GM18867 (cell line): ENCODE measurements around the gene MRPL19.

Source experiments
- ATAC-seq: cut with Tn5 transposase; IDR thresholded peaks from one replicate; pipeline ENCODE4 v1.9.1; 2021; ENCODE audit warnings: mild to moderate bottlenecking, moderate library complexity; ENCODE audit not compliant: unreplicated experiment

MRPL19 gene

DNA sequence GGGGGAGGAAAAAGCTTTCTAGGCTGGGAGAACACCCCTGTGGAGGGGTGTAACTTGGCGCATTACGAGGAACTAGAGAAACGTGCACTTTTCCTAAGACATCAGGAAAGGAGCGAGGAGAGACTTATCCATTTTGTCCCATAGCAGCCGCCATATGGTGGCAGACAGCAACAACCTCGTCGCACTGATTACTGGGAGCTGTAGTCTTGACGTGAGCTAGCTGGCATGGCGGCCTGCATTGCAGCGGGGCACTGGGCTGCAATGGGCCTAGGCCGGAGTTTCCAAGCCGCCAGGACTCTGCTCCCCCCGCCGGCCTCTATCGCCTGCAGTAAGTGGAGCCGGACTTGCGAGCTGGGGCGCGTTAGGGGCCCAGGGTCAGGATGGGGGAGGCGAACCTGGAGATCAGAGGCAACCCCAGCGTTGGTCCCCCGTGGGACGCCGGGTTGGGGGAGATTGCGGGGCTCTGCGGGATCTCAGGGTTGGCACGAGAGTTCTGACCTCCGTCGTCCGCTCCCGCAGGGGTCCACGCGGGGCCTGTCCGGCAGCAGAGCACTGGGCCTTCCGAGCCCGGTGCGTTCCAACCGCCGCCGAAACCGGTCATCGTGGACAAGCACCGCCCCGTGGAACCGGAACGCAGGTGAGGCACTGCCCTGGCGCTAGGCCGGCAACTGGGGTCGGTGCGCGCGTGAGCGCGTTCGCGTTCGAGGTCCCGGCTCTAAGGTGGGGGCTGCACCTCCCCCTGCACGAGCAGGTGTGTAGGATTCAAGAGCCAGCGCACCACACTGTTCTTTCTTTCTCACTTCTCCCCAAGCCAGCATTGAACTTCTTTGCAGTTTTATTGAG, at the start of gene MRPL19:
Gene MRPL19, plus strand, starts transcription at position 201 of the 843 bp plus-strand sequence. Its CDS starts 25 bp downstream, at position 226.
- peak; percentile 95 for ATAC-seq

DNA sequence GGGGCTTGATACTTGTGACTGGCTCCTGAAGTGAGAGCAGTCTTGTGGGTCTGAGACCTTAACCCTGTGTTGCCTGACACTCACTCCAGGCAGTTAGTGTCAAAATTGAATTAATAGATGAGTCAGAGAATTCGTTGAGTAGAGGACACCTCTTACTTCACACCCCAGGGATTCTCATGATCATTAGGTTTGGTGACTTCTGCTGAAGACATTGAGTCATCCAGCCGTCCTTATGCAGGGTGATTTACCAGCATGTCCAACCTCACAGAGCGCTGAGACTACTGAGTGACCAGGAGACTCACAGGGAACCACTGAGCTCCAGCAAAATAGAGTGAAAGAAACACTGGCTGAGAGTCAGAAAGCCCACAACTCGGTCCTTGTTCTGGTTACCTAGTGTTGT, 49.8 kb upstream of the MRPL19 start:
- ATAC-seq: no peak

DNA sequence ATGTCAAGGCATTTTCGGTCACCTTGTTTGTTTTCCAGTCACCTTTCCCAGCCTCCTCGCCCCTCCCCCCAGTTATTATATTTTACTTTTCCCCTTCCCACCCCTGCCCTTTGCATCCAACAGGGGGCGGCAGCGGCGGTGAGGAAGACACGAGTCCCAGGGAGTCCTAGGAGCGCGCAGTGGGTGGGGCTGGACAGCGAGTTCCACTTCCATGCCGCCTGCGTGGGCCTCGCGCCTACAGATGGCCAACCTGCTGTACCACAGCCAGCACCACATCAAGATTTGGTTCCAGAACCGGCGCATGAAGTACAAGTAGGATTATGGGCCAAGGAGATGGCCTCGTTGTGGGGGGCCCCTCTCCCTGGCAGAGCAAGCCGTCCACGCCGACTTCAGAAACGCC, 48.6 kb upstream of the MRPL19 start:
- ATAC-seq: no peak

DNA sequence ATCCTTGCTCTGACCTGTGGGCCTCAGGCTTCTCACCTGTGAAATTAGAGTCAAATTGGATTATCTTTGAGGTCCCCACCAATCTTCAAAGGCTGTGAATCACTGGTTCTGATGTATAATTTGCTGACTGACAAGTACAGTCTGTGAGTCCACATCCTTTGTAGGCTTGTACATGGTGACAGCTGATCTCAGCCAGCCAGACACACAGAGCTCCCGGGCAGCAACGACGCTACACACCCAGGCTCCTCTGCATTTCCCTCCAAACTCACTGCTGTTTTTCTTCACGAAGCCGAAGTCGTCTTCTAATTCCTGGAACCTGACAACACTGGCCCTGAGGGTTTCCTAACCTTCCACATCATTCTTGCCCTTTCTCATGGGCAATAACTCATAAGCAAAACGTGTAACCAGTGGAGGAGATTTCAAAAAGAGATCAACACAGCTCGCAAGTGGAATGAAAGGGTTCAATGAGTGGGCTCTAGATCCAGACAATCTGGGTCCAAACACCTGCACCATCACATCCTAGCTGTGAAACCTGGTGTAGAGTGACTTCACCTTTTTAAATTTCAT, 47.9 kb upstream of the MRPL19 start:
- no peak for ATAC-seq

DNA sequence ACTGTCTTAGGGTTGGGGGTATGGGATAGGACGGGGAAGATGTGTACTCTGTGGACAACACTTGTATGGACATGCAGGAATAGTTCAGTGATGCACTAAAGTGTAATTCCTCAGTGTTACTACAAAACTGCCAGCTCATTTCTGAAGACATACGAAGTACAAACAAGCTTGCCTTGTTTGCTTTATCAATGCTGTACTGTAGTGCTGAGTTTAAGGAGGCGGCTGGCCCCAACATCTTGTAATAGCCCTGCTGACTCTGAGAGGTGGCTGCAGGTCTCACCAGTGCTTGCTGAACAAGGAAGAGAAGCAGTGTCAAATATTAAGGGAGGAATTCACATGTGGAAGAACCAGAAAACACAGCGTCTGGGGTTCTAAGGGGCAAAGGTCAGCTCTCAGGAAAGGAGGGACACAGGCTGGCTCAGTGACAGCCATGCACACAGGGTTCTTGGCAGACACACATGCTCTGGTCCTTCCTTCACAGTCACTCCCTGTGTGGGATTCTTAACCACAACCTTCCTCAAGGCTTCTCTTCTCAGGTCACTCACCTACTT, 46.0 kb upstream of the MRPL19 start:
- ATAC-seq: no peak

DNA sequence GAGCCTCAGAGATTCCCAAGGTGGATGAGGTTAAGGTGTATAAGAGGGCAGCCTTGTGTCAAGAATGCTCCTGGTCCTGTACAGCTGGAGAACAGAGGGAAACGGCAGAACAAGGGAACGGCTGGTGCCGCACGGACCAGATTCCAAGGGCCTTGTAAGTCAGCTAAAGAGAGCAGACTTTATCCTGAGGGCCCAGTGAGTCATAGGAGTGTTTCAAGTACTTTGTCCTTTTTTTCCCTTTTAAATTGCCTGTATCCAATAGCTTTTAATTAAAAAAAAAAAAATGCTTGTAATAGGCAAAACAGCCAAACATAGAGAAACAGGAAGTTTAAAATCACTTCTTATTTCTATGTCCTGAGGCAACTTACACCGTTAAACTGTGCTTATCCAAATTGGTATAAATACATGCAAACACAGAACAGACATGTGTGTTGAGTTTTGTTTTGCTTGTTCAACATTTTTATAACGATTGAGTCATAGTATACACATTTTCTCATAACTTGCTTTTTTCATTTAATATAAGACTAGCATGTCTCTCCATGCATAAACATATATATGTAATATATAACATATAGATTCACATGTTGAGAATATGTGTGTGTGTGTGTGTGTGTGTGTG, 43.8 kb upstream of the MRPL19 start:
- no peak for ATAC-seq

DNA sequence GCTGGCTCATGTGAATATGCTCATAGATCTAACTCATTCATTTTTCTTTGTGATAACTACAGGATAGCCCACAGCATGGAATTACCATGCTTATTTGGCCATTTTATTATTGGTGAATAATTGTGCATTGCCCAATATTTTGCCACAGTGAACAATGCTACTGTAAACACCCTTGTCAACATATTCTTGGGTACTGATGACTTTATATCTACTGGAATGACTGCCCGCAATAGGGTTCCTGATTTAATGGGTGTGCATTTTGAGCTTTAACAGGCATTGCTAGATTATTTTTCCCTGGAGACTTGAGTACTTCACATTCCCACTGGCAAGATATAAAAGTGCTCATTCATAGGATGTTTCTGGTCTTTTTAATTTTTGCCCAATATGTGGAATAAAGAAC, 43.1 kb upstream of the MRPL19 start:
- ATAC-seq: no peak

DNA sequence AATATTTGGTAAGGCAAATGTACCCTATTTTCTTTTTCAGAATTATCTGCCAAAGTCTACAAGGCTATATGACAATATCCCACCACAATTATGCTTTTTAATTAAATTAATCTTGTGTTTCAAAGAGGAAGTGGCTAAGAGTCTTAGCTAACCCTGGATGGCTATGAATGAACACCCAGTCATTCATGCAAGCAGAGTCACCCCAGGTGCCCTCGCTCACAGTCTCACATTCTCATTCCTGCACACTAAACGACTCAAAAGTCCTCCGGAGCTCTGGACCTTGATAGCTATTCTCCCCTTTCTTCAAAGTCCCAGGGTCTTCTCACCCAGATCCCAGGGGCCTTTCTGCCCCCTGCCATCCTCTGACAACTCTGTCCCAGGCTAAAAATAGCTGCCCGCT, 42.1 kb upstream of the MRPL19 start:
- ATAC-seq: no peak

DNA sequence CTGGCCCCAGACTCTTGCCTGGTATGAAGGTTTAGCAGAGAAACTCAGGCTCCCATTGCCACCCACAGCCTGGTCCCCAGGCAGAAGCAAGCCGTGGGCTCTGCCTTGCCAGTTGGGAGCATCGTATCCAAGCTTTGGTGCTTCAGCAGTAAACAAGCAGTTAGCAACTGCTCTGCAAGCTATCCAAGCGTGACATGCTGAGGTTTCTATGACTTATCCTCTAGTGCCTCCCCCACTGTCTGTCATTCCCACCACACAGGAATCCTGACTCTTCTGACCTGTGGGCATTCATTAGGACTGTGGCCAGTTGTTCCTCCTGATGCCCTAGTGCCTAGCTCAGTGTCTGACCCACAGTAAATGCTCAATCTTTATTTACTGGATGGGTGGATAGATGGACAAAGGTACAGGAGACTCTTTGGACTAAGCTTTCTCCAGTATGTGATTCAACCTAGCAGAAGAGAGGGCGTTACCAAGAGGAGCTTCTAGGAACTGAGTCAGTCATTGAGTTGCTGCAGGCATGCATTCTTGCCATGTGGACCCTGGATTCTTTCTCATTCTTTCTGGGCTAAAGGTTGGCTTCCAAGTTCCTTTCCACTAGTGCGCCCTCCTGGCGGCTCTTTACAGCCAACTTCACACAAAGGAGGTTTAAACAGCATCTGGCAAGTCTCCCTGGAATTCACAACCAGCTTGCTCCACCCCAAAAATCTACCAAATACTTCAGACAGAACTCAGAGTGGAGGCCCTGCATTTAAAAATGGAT, 40.6 kb upstream of the MRPL19 start:
- no peak for ATAC-seq

DNA sequence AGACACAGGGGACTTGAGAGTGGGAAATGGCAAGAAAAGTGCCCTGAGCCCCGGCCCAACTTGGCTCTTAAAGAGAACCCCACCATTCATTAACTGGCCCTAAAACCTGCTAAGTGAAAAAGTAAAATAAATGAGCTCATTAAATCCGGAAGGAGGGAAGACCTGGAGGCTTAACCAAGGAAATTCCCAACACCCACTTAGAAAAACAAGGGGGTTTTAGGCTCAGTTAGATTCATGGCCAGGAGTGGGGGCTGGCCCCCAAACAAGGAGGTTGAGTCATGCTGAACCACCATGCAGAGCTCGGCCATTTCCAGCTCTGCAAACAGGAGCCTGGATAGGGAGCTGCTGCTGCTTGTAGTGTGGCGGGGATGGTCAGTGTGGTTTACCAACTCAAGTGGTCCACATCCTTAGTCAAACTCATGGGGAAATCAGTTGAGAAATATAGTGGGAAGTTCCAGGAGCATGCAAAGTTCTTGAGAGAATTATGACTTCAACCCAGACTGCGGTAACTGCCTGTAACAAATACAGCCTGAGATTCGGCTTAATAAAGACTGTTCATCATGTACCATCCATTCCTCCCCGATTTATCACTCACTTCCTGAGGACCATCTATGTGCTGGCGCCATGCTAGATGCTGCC, 39.7 kb upstream of the MRPL19 start:
- no peak for ATAC-seq

DNA sequence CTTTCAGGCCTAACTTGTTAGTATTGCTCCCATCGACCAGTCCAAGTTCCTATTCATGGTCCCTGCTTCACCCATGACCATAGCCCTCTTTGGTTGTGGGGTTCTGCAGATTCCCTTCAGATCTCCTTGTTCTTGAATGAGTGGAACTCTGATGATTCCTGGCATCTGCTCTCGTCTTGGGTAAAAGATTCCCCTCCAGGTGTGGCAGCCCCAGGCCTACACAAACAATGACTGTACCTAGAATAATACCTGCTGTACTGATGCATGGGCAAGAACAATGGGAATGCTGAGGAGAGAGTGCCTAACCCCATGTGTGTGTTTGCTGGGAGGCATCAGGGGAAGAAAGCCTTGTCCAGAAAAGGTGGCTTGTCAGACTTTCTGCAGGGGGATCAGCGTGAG, 39.2 kb upstream of the MRPL19 start:
- ATAC-seq: no peak

DNA sequence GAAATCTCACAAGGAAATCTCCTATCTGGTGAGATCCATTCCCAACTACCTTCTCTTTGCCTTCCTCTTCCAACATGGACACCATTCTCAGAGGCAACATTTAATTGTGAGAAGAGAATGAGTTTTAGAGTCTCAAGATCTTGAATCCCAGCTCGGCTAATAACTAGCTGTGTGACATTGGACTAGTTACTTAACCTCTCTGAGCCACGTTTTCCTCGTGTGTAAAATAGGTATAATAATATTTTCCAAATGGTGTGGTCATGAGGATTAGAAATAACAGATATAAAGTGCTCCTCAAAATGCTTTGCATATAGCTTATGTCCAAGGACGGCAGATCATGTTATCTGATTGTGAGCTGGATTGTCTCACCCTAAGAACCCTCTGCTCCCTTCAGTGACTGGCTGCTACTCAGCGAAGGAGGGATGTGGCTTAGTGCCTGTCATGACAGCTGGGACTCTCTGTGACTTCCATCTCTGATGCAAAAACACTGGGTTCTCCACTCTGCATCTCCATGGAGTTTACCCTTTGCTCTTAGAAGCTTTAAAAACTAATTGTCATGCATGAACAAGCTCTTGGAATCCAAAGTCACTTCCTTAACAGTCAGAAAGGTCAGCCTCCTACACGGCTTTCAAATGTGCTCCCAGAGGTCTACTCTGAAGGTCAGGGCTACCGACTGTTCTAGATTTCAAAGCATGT, 38.4 kb upstream of the MRPL19 start:
- ATAC-seq: no peak

DNA sequence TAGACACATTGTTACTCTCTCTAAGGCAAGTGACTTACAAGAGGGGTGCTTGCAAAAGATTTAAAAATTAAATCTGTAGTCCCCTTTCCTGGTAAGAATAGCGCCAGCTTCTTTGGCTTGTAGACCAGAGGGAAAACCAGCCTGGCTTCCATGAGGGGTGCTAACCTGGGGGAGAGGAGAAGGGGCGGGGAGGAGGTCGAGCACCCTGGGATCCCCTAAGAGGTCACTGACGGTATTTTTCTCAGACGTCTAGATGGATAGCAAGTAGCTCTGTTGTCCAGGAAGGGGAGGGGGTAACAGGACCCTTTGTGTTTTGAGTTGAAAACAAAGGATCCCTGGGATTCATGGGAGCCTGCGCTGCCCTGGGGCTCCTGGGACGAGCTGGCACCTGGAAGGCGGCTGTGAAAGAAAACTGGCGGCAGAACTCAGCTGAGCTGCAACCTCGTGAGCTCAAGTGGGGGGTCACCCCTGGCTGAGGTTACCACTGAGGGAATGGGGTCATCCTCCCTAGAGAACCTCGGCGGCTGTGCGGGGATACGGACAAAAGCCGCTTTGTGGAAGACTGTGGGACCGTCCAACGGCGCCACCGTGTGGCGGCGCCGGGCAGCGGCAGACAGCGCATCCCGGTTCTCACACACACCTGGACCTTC, 37.8 kb upstream of the MRPL19 start:
- ATAC-seq: peak; percentile 88

DNA sequence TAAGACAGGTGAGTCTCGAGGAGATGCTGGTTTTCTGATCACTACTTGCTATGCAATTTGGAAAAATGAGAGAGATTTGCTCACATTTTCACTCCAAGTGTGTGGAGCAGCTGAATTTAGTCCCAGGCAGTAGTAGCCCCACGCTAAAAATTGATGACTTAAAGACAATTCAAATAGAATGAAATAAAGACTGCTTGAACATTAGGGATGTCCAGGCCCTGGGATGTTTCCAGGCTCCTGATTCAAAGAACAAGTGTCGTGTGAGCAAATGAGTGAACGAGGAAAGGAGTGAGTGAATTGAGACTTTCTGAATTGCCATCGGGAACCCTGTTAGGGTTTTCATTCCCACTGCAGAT, 37.3 kb upstream of the MRPL19 start:
- ATAC-seq: no peak

DNA sequence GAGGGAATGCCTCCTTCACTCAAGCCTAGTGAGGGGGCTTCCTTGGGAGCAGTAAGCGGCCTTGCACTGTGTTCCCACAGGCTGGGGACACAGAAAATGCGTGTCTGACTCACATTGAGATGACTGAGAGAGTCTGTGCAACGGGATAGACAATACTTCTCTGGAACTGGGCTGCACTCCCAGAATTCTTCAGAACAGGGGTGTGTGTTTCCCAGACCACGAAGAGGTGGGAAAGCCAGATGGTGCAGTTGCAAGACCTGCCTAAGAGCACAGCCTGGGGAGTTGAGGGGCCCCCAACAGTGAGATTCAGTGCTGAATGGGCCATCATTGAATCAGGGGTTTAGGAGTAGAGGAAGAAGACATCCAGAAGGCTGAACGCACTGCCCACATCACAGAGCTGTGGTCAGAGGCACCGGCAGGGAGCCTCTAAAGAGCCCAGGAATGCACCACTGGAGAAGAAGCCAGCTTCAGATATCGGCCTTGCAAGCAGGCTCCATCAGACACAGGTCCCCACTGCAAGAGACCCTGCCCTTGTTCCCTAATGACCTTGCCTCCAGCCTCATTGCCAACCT, 36.6 kb upstream of the MRPL19 start:
- no peak for ATAC-seq

DNA sequence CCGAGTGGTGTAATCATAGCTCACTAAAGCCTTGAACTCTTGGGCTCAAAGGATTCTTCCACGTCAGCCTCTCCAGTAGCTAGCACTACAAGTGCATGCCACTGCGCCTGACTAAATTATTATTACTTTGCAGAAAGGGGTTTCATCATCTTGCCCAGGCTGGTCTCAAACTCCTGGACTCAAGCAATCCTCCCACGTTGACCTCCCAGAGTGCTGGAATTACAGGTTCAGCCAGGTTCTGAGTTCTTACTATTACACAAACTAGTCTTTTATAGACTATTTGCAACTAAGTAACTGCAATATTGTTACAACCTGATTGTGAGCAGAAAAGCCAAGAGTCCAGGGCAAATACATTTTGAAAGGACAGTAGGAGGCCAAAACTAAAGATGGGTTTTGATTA, 35.9 kb upstream of the MRPL19 start:
- ATAC-seq: no peak

DNA sequence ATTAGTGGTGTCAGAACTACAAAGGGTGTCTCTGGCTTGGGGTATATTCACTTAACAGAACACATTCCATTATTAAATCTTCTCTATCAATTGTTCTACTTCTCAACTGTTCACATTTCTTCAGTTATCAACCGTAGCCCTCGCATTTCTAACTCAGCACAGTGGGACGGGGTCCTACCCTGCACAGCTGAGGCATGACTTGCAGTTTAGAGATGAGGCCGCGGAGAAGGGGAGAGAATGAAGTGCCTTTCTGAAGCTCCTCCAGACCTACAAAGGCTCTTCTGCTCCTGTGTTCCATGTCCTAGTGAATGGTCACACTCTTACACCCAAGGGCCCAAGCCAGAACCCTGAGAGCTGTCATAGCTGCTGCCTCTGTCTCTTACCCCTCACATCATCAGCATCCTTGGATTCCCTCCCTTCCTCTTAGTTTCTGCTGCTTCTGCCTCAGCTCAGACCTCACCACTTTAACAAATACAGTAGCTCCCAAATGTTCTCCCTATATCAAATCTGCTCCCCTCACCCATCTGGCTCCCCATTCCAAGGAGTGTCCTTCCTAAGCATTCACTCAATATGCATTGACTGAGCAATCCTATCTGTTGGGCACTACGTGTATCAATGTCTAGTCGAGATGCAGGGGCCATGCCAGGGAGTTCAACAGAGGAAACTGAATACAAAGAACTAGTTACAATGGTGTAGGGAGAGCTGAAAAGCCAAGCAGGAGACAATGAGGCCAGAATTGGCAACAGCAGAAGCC, 34.3 kb upstream of the MRPL19 start:
- no peak for ATAC-seq

DNA sequence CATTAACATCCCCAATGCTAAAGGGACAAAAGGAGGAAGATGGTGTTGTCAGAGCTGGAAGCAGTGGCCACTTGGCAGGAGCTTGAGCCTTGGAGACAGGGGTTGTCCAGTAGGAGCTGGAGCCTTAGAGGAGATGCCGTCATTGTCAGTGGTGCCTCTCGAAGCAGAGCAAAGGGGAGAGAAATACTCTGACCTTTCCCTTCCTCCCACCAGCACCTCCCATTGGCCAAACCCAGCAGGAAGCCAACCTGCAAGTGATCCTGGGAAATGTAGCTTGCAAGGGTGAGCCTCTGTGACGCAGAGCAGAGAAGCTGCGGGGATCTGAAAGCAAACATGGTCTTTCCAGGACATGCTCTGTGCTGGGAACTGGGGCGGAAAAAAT, 33.7 kb upstream of the MRPL19 start:
- no peak for ATAC-seq
